Hindlimb muscle (tissue), 1 donor: ENCODE data around the gene STAT1. TPM values are rescaled to one million over a fixed set of nuclear protein-coding genes. Genes with fewer than 3 reads are reported as not detected.

Experiments used
- DNase-seq: peaks from one replicate; pipeline ENCODE4 v3.0.0-alpha.2; 2013
- polyA plus RNA-seq: library from polyadenylated mRNA; unstranded; fragments of 120-200 nt; gene quantifications from one replicate; pipeline ENCODE4 v1.2.1, GENCODE V29; 2013; ENCODE audit not compliant: insufficient read length

STAT1 gene
- polyA plus RNA-seq, 1 donor, result 36.5 TPM

DNA sequence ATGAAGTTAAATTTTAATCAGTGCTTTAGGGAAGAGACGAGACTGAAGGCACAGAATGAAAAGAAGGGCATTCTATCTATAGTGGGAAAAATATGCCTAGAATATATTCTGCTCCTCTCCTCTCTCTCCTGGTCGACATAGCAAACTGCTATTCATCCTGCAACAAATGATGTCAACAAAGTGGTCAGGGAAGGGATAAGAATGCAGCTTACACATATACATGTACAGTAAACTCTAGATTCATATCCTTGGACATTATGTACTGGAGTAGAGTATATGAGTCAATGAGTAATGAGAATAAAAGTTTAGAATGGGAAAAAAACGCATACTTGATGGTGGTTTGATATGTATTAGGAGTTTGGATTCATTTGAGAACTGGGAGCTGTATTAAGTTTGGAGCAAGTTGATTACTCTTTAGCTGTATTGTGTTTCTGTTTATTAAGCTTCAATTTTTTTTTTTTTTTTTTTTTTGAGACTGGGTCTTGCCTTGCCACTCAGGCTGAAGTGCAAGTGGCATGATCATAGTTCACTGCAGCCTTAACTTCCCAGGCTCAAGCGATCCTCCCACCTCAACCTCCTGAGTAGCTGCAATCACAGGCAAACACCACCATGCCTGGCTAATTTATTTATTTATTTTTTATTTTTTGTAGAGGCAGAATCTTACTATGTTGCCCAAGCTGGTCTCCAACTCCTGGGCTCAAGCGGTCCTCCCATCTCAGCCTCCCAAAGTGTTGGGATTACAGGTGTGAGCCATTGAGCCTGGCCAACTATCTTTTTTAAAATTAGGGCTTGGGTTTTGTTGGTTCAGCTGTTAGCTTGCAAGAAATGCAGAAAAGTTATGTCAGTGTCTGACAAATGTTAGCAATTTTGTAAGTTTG is 53.8 kb downstream of the STAT1 start:
- no peak for DNase-seq

DNA sequence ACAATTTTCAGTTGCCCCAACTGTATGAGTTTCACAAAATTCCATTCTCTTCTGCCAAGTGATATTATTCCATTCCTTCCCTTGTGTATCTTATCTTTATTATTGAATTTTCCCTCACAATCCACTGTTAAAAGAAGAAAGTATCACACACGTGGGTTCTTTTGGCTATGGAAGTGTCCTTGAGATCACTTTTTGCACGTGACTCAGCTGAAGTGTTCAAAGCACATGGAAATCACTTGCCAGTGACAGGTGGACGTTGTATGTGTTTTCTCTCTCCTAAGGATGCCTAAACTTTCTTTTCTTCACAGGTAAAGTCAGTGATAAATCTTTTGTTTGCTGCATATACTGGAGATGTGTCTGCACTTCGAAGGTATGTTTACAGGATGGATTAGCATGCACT is 60.7 kb downstream of the STAT1 start:
- DNase-seq, result no peak

DNA sequence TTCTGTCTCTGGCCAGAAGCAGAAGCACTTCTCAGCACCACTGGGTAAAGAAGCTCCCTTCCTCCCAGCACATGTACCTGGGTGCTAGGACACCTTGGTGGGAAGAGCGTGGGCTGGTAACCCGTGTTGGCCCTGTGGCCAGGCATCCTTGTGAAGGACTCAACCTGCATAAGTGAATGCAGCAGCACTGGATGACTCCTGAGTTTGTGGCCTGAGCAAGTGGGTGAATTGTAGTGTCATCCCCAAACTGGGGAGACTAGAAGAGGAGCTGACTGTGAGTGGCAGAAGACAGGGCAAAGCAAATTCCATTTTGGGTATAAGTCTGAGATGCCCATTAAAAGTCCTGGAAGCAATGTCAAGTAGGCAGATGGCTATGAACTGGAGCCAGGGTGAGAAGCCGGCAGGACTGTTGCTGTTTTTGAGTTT is 63.4 kb downstream of the STAT1 start:
- no peak for DNase-seq

DNA sequence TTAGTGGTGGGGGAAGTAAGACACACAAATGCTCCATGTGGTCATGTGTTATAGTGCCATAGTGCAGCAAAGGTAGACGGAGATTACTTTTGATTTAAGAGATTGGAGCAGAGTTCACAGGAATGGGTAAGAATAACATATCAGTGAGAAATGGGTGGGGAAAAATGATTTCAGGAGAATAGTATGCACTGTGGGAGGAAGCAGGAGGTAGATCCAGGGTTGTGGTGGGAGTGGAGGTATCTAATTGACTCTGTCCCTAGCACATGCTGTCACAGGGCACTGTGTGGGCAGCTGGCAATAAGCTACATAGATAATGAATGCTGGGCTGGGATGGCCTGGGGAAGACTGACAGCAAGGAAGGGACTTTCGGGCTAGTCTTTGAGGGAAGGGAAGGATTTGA is 65.3 kb downstream of the STAT1 start:
- no peak for DNase-seq

GRCh38 chr2:190947711-190948251 is 66.2 kb downstream of the STAT1 start:
- no peak for DNase-seq

- DNase-seq, result no peak
These were observed 66.8 kb downstream of the STAT1 start for GRCh38 chr2:190947141-190947540.

DNA sequence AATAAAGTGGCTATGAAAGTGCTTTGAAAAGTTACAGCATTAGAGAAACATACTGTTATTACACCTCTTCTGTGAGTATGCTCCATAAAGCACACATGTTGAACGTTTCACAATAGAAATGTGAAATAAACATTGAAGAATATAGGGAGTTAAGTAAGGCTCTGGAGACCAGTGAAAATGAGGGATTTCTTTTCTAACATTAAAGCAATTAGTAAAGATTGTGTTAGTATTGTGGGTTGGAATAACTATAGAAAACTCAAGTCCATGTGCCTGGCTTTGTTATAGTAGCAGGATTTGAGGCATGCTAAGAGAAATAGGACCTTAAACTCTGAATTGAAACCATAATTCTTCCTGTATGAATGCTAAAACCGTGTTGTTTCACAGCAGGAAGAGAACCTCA is 70.3 kb downstream of the STAT1 start:
- DNase-seq, result no peak

DNA sequence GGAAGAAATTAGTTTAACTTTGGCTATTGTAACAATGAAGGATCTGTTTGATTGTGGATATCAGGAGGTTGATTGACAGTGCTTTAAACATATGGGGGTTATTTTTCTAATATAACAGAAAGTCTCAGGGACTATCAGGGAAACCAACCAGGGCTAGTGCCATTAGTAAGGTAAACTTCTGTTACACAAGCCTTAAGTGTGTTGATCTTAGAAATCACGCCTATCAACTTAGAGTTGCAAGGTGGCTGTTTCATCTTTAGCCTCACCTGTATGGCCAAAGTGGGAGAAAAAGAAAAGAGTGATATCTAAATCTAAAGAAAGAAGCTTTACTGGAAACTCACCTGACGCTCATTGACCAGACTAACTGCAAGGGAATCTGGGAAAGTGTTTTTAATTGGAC is 71.3 kb downstream of the STAT1 start:
- no peak for DNase-seq

GRCh38 chr2:190941571-190941970 is 72.4 kb downstream of the STAT1 start:
- no peak for DNase-seq

DNA sequence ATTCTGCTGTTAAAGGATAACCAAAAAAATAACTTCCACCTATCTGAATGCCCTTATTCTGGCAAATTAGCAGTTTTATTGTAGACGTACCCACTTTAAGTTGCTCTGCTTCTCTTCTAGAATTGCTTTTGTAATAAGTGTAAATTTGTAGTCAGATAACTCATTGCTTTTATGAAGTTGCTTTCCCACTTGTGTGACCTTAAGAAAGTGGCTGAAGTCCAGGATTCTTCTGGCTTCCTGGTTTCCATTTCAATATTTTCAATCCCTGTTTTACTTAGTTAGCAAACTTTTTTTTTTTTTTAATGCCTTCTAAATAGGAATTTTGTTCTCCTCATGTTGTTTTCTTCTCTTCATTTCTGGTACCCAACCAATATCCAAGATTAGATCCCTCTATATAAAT is 73.5 kb downstream of the STAT1 start:
- DNase-seq, result peak; percentile 29

DNA sequence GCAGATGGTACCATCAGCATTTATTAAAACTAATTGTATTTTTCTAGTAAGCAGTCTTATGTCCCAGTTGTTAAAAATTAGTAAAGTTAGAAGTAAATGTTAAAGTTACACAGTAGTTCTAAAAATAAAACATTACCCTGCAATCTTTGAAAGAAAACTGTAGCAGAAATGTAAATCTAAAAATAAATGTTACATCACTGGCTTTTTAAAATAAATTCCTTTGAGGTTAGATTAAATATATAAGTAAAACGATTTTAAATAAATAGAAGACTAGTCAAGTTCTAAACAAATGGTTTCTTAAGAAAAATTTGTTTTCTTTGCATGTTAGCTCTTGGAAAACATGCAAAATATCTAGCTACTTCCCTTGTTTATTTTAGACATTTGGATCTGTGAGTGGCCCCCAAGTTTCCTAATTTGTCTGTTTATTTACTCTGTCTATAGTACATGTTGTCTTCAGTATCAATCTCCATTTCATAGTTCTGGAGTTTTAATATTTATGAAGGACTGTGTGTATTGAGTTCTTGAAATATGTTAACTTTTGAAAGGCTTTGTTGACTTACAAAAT is 75.1 kb downstream of the STAT1 start:
- DNase-seq, result no peak

DNA sequence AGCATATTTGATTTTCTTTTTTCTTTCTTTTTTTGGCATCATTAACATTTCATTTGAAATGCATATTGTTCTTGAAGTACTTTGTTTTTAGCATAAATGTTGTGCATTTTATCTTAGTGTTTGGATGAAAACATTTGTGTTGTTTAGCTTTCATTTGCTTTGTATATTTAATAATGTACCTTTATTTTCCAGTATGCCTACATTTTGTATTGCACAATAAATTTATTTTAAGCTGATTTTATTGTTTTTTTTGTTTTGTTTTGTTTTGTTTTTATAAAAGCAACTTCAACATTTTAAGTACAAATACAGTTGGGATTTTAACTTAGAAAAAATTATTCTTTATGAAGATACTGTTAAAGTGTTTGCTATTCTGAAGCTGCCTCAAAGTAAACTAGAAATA is 78.9 kb downstream of the STAT1 start:
- DNase-seq, result no peak

DNA sequence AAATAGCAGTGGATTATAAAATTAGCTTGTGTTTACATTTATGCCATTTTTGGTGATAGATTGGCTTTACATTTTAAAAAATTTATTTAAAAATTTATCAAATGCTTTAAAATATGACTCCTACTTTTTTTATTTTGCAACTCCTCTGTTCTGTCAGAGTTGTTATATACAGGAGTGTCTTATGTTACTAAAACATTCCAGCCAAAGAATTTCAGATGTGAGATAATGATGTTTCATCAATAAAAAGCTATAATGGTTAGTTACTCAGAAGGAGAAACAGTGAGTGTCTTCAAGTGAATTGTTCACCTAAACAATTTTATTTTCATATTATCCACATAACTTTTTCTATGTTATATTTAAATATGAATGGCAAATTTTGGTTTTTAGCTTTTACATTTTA is 80.6 kb downstream of the STAT1 start:
- no peak for DNase-seq

DNA sequence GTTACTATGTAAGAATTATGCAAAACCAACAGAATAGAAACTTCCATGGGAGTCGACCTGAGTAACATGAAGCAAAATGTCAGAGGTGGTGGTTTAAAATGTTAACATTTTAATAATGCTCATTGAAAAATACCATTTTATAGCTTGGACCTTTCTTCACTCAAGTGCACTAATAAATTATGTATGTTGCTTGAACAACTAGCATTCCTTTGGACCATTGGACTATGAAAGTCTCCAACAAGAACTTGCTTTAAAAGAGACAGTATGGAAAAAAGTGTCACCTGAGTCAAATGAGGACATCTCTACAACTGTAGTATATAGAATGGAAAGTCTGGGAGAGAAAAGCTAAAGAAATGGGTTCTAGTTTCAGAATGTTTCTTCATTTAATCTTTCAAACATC is 81.5 kb downstream of the STAT1 start:
- no peak for DNase-seq

DNA sequence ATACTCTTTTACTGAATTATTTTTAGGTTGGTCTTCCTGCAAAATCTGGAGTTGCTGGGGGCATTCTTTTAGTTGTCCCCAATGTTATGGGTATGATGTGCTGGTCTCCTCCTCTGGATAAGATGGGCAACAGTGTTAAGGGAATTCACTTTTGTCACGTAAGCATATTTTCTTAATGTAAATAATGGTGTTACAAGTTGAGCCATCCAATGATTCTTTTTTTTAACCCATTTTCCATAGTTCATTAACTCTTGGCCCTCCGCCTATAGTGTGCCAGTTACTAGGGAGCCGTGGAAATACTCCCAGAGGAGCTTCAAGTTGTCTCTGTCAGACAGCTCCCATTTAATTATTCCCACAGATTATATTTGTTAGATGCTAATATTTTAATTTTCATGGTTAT is 83.6 kb downstream of the STAT1 start:
- DNase-seq, result no peak

DNA sequence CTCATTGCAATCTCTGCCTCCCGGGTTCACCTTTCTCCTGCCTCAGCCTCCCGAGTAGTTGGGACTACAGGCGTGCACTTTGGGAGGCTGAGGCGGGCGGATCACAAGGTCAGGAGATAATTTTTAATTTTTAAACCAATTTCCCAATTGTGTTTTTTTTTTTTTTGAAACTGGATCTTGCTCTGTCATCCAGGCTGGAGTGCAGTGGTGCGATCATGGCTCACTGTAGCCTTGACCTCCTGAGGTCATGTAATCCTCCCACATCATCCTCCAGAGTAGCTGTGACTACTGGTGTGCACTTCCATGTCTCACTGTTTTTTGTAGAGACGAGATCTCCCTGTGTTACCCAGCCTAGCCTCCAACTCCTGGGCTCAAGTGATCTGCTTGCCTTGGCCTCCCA is 84.1 kb downstream of the STAT1 start:
- DNase-seq, result no peak

GRCh38 chr2:190927301-190927700 is 86.7 kb downstream of the STAT1 start:
- no peak for DNase-seq

DNA sequence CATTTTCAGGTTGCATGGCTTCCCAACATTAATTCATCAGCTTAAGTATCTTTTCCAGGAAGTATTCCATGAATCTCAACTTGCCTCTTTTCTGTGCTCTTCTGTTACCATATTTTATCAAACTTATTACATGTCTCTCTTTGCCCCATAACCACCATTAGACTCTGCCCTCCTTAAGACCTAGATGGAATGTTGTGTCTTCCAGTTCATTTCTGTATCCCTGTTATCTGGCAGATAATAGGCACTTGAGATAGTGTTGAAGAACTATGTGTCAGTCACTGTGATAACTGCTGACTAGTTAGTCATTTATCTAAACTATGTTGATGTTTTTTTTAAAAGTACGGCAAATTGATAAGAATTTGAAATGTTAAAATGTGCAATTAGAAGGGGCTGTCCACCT is 91.6 kb downstream of the STAT1 start:
- no peak for DNase-seq

DNA sequence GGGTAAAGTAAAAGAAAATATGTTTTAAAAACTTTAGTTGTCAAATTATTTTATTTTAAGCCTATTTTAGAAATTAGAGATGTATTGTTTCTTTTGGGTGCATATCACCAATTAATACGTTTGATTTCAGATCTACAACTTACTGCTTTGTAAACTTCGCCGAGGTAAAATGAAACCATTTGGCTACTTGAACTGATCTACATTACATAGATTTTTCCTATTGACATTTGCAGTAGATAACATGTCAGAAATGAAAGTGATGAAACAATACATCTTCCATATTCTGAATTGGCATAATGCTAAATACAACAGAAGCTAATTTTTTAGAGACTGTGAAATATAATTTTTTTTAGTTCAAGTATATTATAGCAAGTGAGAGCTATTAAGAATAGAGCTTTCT is 93.9 kb downstream of the STAT1 start:
- DNase-seq, result no peak

Other genes with a start within 250 kb of the STAT1 start
- 44.9 TPM for gene GLS, start 133.3 kb downstream of the STAT1 start, polyA plus RNA-seq
- 1.5 TPM for gene STAT4, start 136.8 kb upstream of the STAT1 start, polyA plus RNA-seq
- gene MYO1B, start 231.2 kb upstream of the STAT1 start, polyA plus RNA-seq, result 82.6 TPM